ENCODE results near the gene ZFAND2B. TPM values are rescaled to one million over a fixed set of nuclear protein-coding genes. Genes with fewer than 3 reads are reported as not detected.

The ZFAND2B gene
- polyA plus RNA-seq, 1 experiment = 24.5 TPM

GRCh38 chr2:219169930-219170654, 36.5 kb upstream of the ZFAND2B start, which contains the start of gene SLC23A3:
SLC23A3 (minus strand) TSS chr2:219170029; CDS start chr2:219169984, 45 bp downstream.
- Histone ChIP-seq H3K4me3 (ENCODE audit: low read depth, low read length) (no peak within 1 kb of the TSS), H3K9me3 (ENCODE audit: control insufficient read depth, insufficient read depth, low read length) (no peaks in the 10 kb centered on the region; the same call in 1 of the 2 replicates), H3K27me3 (ENCODE audit: control insufficient read depth, insufficient read depth, low read length) (no peaks in the 10 kb centered on the region), H3K27ac (ENCODE audit: low read depth, low read length) (no peak within 1 kb of the TSS)
- TF ChIP-seq CTCF (IDR thresholded peaks at IDR 0.05; ENCODE audit: low read depth, low read length) = no peak
- no peak for DNase-seq (ENCODE audit: low read depth, low spot score)
- ChIA-PET CTCF (interaction anchor here (0.8 to 3.6 kb wide), 14 partner anchors 9 to 146 kb away, joined by 3 to 40 read pairs (median 4); partner anchors contain the start of gene NHEJ1), POLR2A (interaction anchor here (0.6 to 1.8 kb wide), 2 partner anchors 38 to 48 kb away, joined by 3 to 7 read pairs; no protein-coding TSS in a partner anchor)

GRCh38 chr2:219171231-219171651, 35.3 kb upstream of the ZFAND2B start:
- TF ChIP-seq CTCF (IDR thresholded peaks at IDR 0.05; ENCODE audit: low read depth, low read length) = peak; percentile 79
- ChIA-PET POLR2A (interaction anchor here (0.9 to 1.8 kb wide), 4 partner anchors 11 to 47 kb away, joined by 3 to 4 read pairs (median 3); partner anchors contain the start of genes ABCB6 and ZFAND2B), CTCF (interaction anchor here (0.7 to 3.6 kb wide), 24 partner anchors 8 to 145 kb away, joined by 3 to 40 read pairs (median 4); partner anchors contain the start of genes GLB1L, NHEJ1 and STK16)
- Histone ChIP-seq H3K4me3 (ENCODE audit: low read depth, low read length) (no peak overlapping the region), H3K9me3 (ENCODE audit: control insufficient read depth, insufficient read depth, low read length) (no peaks in the 10 kb centered on the region; the same call in 1 of the 2 replicates), H3K27ac (ENCODE audit: low read depth, low read length) (peak overlapping the region; percentile 70), H3K27me3 (ENCODE audit: control insufficient read depth, insufficient read depth, low read length) (no peaks in the 10 kb centered on the region)
- DNase-seq (ENCODE audit: low read depth, low spot score) = peak; percentile 64

GRCh38 chr2:219172231-219173154, 34.1 kb upstream of the ZFAND2B start:
- Histone ChIP-seq H3K27me3 (ENCODE audit: control insufficient read depth, insufficient read depth, low read length) (no peaks in the 10 kb centered on the region), H3K9me3 (ENCODE audit: control insufficient read depth, insufficient read depth, low read length) (no peaks in the 10 kb centered on the region; the same call in 1 of the 2 replicates), H3K4me3 (ENCODE audit: low read depth, low read length) (no peak overlapping the region), H3K27ac (ENCODE audit: low read depth, low read length) (peak overlapping the region; percentile 70)
- no peak for TF ChIP-seq CTCF (IDR thresholded peaks at IDR 0.05; ENCODE audit: low read depth, low read length)
- POLR2A ChIA-PET = interaction anchor here (1.1 kb wide), 1 partner anchor 10 kb away, joined by 3 read pairs; no protein-coding TSS in a partner anchor
- DNase-seq (ENCODE audit: low read depth, low spot score) = no peak
- CTCF ChIA-PET = interaction anchor here (0.6 to 3.6 kb wide), 12 partner anchors 9 to 126 kb away, joined by 3 to 40 read pairs (median 4); partner anchors contain the start of genes GLB1L, NHEJ1 and STK16

- TF ChIP-seq CTCF (IDR thresholded peaks at IDR 0.05; ENCODE audit: low read depth, low read length) = no peak
- CTCF ChIA-PET = interaction anchor here (1.4 to 5.0 kb wide), 3 partner anchors 13 to 121 kb away, joined by 3 to 50 read pairs (median 40); partner anchors contain the start of gene NHEJ1
- Histone ChIP-seq H3K9me3 (ENCODE audit: control insufficient read depth, insufficient read depth, low read length) (no peaks in the 10 kb centered on the region; the same call in 1 of the 2 replicates), H3K27ac (ENCODE audit: low read depth, low read length) (no peak overlapping the region), H3K27me3 (ENCODE audit: control insufficient read depth, insufficient read depth, low read length) (no peaks in the 10 kb centered on the region), H3K4me3 (ENCODE audit: low read depth, low read length) (no peak overlapping the region)
- POLR2A ChIA-PET = no interaction called here
- DNase-seq (ENCODE audit: low read depth, low spot score) = no peak
These were observed 33.4 kb upstream of the ZFAND2B start for GRCh38 chr2:219173176-219173575.
